Lower leg skin (tissue), 4 donors: ENCODE results near the gene TMPRSS3. TPM values are rescaled to one million over a fixed set of nuclear protein-coding genes. Genes with fewer than 3 reads are reported as not detected.

Experiments used
- DNase-seq, 2 donors: peaks; one replicate each; pipeline ENCODE4 v3.0.0-alpha.2; 2019; ENCODE audit warnings: low spot score in 2 of 2
- H3K4me3 ChIP-seq: fragments of 200-600 bp; sonication (generic); 2 replicates; pipeline ENCODE4 v1.5.1; 2017; ENCODE audit warnings: mild to moderate bottlenecking, low read depth; ENCODE audit not compliant: poor library complexity, severe bottlenecking
- CTCF ChIP-seq, 3 donors: fragments of 450-650 bp; IDR thresholded peaks; one replicate each; pipeline ENCODE4 v1.5.1; 2016; ENCODE audit warnings: antibody characterized with exemption in 3 of 3, mild to moderate bottlenecking in 3 of 3, moderate library complexity in 2 of 3
- POLR2A ChIP-seq, 2 donors: fragments of 450-650 bp; IDR thresholded peaks; one replicate each; pipeline ENCODE4 v1.6.1; 2016 to 2017; ENCODE audit warnings: antibody characterized with exemption in 2 of 2, mild to moderate bottlenecking in 1 of 2, moderate library complexity in 1 of 2
- WGBS, 2 donors: methylation state at CpG; one replicate each; pipeline ENCODE4 v1.1.5; 2018; 5-methylcytosine and 5-hydroxymethylcytosine counted together
- intact Hi-C: fragments of 100-400 bp; cut with DNase I; formaldehyde crosslinking; loops from one replicate; pipeline ENCODE4 v1.15.0; 2023; ENCODE audit warnings: low total_unique reads
- total RNA-seq, 4 donors: library from RNA; depleted of rRNA; stranded (reverse); fragments of >200 nt; gene quantifications; one replicate each; pipeline ENCODE4 v1.1.0, GENCODE V29; 2016

Gene TMPRSS3
- total RNA-seq, 4 donors from 2014 or later: 0.19 to 0.78 (median 0.36) TPM

GRCh38 chr21:42388740-42389448, 7.0 kb downstream of the TMPRSS3 start:
- H3K4me3 ChIP-seq: no peak overlapping the region
- intact Hi-C loops: no loop called here
- 78 to 81% methylated on average over 20 of the region's 20 CpGs for WGBS, 2 donors
- TF ChIP-seq CTCF (IDR thresholded peaks at IDR 0.05) (no peak), POLR2A (IDR thresholded peaks at IDR 0.05) (no peak)
- no peak for DNase-seq

- WGBS, 2 donors: 86 to 87% methylated on average over 6 of the region's 6 CpGs
- TF ChIP-seq CTCF (IDR thresholded peaks at IDR 0.05): no peak
- TF ChIP-seq POLR2A (IDR thresholded peaks at IDR 0.05): no peak
Measured at GRCh38 chr21:42387843-42388340, 8.0 kb downstream of the TMPRSS3 start.

GRCh38 chr21:42387164-42387563, 8.7 kb downstream of the TMPRSS3 start:
- 53 to 55% methylated on average over 3 of the region's 3 CpGs for WGBS, 2 donors
- no peak for DNase-seq
- H3K4me3 ChIP-seq: no peak overlapping the region
- intact Hi-C loops: no loop called here
- TF ChIP-seq POLR2A (IDR thresholded peaks at IDR 0.05) (no peak), CTCF (IDR thresholded peaks at IDR 0.05) (no peak)

More at GRCh38 chr21:42387843-42388340, 8.0 kb downstream of the TMPRSS3 start:
- DNase-seq: no peak
- H3K4me3 ChIP-seq: no peak overlapping the region
- intact Hi-C loops: no loop called here

GRCh38 chr21:42386034-42386591, 9.7 kb downstream of the TMPRSS3 start:
- WGBS, 2 donors: 88 to 90% methylated on average over 11 of the region's 11 CpGs
- no peak for DNase-seq
- intact Hi-C loops: no loop called here

GRCh38 chr21:42385619-42386018, 10.2 kb downstream of the TMPRSS3 start:
- no peak for DNase-seq
- TF ChIP-seq CTCF (IDR thresholded peaks at IDR 0.05) (no peak), POLR2A (IDR thresholded peaks at IDR 0.05) (no peak)
- no peak overlapping the region for H3K4me3 ChIP-seq
- 91 to 97% methylated on average over 5 of the region's 5 CpGs for WGBS, 2 donors
- intact Hi-C loops: no loop called here

More at GRCh38 chr21:42386034-42386591, 9.7 kb downstream of the TMPRSS3 start:
- H3K4me3 ChIP-seq: no peak overlapping the region
- TF ChIP-seq CTCF (IDR thresholded peaks at IDR 0.05): no peak
- TF ChIP-seq POLR2A (IDR thresholded peaks at IDR 0.05): no peak
